Dermis blood vessel endothelial cell (primary cell): ENCODE measurements around the gene DIP2C. TPM values are rescaled to one million over a fixed set of nuclear protein-coding genes. Genes with fewer than 3 reads are reported as not detected.

Experiments
- DNase-seq: peaks from one replicate; pipeline ENCODE4 v3.0.0; 2010
- total RNA-seq: library from RNA; depleted of rRNA; stranded (reverse); fragments of >200 nt; gene quantifications from 2 replicates; pipeline ENCODE4 v1.2.3, GENCODE V29; 2014

Gene DIP2C
- total RNA-seq, 1 donor from 2014 or later = 6.5 TPM

DNA sequence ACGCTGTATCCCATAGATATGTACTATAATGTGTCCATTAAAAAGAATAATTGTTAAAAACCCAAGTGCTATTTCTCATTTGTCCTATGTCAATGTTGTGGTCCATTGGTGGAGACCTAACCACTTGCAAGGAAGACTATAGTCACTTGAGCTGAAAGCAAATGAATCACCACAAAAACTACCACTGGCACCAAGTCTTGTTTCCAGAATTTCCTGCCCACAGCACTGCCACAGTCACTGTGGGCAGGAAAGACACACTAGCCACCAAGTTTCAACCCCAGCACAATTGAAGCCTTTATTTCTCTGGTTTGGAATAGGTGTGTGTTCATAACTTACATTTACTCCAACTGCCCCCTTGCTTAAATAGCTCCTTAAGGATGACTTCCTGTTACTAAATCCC, 12.4 kb downstream of the DIP2C start:
- DNase-seq = no peak

DNA sequence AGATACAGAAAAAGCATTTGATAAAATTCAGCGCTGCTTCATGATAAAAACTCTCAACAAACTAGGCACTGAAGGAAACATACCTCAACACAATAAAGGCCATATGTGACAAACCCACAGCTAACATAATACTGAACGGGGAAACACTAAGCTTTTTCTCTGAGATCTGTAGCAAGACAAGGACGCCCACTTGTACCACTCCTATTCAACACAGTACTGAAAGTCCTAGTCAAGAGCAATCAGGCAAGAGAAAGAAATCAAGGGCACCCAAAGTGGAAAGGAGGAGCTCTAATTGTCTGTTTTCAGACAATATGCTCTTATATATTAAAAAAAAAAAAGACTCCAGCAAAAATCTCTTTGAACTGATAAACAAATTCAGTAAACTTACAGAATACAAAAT, 13.3 kb downstream of the DIP2C start:
- DNase-seq = no peak

DNA sequence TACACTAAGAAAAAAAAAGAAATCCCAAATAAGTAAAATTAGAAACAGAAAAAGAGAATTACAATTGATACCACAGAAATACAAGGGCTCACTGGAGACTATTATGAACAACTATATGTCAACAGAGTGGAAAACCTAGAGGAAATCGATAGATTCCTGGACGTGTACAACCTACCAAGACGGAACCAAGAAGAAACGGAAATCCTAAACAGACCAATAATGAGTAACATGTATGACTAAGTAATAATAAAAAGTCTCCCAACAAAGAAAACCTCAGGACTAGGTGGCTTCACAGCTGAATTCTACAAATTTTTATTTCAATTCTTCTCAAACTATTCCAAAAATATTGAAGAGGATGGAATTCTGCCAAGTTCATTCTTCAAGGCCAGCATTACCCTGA, 13.9 kb downstream of the DIP2C start:
- no peak for DNase-seq

DNA sequence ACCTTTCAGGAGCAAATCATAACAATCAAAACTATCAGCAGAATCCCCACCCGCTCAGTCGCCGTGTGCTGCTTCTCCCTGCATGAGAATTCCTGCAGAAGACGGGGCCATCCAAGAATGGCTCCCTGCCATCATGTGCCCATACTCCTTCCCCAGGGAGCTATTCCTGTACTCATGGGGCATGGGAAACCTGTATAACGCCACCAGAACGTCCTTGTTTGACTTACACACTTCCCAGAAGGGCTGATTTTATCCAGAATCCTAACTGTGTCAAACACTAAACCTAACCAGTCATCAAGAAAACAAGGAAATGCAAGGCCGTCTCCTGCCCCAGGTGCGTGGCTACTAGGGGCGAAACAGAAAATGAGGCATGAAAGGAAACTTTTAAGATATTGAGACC, 16.0 kb downstream of the DIP2C start:
- no peak for DNase-seq

DNA sequence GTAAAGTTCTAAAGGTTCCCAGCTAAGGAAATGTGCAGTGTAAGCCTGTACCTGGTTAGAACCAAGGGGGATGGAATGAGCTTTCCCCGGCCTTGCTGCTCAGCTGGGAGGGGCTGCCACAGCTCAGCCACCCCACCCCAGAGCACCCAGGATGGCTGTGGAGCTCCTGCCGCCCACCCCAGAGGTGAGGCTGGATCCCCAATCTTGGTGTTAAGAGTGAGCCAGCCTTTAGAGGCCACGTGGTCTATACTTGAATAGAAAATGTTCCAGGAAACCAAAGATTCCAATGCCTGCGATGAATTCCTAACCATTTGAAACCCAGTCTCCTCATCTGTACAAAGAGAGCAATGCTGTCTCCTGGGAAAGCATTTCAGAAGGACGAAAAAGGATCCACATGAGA, 16.5 kb downstream of the DIP2C start:
- DNase-seq = no peak

DNA sequence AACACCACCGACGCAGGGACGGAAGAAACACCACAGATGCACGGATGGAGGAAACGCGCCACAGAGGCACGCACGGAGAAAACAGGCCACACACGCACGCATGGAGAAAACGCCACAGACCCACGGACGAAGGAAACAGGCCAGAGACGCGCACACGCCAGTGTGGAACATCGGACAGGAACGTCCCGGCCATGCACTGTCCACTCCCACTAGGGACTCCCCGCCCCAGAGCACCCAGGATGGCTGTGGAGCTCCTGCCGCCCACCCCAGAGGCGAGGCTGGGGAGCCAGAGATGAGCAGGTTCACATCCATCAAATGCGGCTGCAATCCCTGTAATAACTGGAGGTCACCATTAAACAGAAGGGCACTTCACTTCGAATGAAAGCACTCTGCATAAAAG, 17.3 kb downstream of the DIP2C start:
- no peak for DNase-seq

DNA sequence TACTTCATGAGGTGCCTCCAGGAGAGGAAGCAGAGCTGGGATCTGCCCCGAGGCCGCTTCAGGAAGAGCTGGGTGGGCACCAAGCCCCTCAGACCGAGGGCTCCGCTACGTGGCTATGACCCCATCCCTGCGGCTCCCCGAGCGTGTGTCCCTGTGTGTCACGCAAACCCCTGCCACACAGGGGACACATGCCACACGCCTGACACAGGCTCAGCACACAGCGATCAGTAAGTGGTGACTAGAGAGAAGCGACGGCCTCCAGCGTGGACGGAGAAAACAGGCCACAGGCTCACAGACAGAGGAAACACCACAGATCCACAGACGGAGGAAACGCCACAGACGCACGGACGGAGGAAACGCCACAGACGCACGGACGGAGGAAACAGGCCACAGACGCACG, 18.5 kb downstream of the DIP2C start:
- no peak for DNase-seq

DNA sequence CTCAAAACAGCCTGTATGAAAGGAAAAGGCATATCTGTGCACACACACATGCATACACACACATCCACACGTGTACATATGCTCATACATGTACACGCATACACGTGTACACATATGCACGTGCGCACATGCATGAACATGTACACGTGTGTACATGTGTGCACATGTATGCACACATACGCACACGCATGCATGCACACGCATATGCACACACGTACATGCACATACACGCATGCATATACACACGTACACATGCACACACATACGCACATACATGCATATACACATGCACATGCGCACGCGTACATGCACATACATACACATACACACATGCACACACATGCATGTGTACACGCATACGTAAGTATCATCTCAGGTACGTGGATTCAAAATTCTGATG, 19.4 kb downstream of the DIP2C start:
- DNase-seq = no peak

DNA sequence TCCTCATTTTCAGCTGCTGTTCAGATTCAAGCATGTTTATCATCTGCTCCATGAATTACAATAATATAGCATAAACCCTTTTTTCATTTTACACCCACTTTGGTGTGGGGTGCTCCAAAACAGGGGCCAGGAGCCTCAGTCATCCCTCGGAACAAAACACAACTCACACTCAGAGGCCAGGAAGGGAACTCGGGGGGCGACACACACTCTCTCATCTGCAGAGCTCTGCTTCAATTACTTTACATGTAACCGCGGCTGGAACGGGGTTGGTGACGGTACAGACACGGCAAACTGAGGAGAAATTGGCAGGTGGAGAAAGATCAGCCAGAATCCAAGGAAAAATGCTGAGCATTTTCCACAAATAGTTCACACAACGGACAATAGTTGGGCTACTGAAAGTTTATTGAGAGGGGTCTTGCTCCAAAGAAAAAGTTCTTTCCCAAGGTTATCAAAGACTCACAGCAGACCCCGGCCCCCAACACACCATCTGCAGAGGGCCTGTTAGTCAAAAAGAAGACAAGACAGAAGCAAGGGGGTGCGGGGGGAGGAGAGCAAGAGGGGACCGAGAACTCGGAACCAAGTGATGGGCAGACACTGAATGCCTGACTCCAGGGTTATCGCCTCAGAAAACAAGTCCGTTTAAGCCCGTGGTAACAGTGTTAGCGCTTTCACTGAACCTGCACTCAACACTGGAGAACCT, 20.5 kb downstream of the DIP2C start:
- no peak for DNase-seq

DNA sequence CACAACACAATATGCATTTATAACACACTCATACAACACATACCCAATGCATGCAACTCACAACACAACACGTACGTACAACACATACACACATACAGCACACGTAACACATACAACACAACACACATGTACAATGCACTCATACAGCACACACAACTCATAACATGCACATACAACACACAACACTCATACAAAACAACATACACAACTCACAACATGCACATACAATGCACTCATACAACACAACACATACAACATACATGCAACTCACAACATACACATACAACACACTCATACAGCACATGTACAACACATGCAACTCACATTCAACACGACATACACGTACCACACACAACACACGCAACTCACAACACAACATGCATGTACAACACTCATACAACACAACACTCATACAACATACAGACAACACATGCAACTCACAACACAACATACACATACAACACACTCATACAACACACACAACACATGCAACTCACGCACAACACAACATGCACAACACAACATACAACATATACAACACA, 21.8 kb downstream of the DIP2C start:
- DNase-seq = no peak

DNA sequence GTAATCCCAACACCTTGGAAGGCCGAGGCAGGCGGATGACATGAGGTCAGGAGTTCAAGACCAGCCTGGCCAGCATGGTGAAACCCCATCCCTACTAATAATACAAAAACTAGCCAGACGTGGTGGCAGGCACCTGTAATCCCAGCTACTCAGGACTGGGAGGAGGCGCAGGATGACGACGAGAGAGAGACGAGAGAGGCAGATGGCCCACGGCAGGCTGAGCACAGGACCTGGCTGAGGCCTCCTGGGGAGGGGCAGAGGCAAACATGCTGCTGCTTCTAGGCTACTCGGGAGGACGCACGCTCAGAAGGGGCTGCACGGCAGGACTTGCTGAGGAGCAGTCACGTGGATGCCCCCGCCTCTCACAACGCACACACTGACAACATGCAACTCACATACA, 22.4 kb downstream of the DIP2C start:
- DNase-seq = no peak

DNA sequence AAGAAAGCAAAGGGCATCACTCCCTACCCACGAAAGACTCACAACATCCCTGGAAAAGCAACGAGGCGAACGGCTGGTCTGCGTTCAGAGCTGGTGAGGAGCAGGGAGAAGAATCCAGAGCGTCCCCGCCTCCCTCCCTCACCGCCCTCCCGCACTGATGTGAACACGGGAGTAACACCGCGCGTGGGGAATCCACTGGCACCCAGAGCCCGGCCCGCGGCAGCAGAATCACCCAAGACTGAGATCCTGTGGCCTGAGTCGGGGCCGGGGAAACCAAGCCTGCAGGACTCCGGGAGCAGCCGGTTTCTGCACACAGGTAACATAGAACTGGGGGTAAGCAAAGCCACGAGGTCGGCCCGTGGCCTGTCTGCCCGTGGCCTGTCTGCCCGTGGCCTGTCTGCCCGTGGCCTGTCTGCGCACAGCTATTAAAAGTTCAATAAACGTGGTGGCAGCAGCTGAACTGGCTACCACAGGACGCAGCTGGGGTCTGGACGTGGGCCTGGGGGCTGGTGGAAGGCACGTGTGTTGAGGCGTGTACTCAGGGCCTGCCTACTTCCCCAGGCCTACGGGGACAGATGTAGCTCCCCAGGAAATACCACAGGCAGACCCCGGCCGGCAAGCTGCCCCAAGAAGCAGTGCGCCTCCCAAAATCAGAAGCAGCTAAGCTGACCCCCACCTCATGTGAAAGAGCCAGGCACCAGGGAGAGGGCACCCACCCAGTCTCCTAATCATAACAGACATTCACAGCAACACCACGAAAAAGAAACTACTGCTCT, 23.0 kb downstream of the DIP2C start:
- no peak for DNase-seq

DNA sequence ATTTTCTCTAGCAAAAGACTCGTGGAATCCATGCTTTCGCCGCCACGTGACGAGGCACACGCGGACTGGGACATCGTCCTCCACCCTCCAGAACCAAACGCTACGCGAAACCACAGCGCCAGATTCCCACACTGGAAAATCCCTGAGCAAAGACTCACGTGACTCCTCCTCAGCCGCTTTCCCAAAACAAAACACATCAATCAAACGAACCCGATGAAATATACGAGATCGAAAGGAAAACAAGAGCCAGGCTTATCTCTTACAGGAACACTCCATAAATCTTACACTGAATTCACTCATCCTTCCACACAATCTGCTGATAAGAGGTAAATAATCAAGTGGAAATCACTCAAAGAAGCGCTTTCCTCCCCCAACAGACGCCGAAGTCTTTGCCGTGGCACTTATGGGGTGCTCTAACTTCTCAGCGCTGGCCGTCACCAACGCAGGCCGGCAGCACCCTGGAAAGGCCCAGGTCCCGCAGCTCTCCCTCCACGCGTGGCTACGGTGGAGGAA, 23.8 kb downstream of the DIP2C start:
- DNase-seq = no peak

DNA sequence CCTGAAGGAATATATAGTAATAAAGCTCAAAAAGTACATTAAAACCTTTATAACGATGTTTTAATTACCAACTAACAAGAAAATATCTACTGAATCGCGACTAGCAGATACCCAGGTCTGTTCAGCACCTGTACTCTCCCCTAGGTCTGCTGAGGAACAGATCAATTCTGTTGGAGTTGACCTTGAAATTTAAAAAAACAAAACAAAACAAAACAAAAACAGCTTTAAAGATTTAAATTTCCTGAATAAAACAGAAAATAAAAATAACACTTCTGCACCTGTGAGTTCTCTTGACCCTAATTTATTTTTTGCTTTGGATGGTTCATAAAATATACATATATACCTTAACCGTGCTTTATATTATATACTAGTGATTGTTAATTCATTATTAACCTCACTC, 24.6 kb downstream of the DIP2C start:
- no peak for DNase-seq

DNA sequence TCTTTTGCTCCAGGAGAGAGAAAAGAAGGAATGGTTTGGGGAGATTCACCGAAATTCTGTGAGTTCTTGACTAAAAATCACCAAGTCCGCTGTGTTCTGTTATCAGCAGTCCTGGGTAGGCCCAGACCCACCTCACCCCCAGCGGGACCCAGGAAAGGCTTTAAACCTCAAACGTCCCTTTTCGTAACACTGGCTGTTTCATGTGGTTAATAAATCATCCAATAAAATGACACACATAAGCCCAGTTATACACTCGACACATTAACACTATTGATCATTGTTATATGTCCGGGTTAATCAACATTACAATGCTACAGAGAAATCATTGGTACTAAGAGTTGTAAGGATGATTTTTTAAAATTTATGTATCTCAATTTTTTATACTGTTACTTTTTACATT, 25.2 kb downstream of the DIP2C start:
- DNase-seq = no peak

DNA sequence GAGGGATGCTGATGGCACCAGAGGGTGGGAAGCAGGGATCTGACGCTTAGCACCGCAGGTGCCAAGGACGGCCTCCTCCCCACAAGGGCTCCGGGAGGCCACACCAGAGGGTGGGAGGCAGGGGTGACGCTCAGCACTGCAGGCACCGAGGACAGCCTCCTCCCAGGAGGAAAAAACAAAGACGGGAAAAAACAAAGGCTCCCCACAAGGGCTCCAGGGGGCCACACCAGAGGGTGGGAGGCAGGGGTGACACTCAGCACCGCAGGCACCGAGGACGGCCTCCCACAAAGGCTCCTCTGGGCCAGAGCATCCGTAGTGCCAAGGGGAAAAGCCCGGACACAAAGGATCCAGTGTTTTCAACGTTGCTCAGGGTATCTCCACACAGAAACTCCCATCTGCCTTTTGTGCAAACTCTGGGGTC, 25.6 kb downstream of the DIP2C start:
- no peak for DNase-seq

DNA sequence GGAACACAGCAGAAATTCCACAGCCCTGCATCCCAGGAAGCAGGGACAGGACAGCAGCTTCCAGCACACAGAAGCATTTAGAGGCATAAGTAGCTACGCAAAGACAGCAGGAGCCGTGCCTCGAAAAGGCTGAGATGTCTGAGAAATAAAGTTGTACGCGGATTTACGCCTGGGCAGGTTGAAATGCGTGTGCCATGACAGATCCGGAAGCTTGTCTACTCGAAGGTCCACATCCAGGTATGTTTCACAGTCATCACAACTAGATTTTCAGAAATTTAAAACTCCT, 26.1 kb downstream of the DIP2C start:
- DNase-seq = no peak

DNA sequence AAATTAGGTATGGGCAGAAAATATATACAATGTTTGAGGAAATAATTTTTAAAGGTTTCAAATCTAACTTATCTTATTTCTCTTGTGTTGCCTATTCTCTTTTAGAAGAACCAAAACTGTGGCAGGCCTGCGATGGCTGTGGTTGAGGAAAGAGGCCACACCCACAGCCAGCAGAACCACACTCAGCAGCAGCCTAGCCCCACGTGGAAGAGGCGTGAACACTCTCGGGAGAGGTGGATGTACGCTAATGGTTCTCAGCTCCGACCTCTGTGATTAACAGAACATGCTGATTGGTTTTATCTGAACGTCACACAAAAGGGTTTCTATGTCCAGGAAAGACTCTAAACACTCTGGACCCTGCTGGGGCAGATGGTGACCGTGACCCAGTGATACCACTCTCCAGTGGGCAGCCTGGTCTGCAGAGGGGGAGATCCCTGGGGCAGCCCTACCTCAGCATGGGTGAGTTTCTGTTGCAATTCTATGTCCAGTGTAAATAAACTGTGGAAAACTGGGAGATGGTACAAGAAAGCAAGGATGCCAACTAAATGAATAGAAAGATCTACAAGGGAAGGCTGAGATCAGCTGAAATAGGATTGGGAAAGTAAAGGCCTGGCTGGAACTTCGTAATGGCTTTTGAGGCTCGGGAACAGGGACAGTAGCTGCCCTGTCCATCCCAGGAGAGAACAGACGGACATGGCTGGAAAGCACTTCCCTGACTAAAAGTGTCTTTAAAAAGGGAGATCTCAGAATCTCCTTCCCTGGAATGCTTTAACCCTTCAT, 26.6 kb downstream of the DIP2C start:
- DNase-seq = no peak

DNA sequence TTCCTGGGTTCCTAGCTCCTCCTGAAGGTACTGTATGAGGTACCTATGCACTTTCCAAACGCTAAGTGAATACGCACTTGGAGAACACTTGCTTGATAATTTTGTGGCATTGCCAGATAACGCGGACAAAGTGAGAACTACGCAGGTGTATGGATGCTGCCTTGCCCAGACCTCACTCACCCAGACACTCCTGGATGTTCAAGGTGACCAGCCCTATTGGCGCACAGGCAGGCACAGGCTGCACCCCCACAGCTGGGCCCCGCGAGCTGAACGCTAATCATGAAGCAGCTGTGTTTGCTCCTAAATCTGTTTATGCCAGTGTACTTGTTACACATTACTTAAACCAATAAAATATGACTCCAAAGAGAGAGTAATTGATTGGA, 27.3 kb downstream of the DIP2C start:
- no peak for DNase-seq

DNA sequence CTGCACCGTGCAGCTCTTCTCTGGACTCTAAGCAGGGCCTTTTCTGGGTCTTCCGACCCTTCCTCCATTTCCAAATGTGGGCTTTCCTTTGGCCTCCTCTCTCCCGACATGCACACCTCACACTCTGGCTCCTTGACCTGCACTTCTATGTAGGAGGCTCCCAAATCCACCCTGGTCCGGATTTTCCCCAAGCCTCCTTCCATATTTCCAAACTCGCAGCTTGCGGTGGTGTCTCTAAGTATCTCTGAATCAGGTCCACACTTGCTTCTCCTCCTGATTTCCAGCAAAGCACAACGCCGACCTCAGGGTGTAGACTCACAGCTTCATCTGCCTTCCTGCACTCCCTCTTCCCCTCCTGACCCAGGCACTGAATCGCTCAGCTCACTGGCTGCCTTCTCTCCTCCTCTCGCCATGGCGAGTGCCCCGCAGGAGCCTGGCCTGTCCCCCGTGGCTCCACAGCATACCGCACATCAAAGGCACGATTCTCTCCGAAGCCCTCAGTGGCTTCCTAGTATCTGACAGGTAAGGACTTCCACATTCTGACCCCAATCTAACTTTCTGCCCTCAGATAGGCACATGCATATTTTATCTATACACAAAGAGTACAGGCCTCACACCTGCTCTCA, 27.8 kb downstream of the DIP2C start:
- no peak for DNase-seq

DNA sequence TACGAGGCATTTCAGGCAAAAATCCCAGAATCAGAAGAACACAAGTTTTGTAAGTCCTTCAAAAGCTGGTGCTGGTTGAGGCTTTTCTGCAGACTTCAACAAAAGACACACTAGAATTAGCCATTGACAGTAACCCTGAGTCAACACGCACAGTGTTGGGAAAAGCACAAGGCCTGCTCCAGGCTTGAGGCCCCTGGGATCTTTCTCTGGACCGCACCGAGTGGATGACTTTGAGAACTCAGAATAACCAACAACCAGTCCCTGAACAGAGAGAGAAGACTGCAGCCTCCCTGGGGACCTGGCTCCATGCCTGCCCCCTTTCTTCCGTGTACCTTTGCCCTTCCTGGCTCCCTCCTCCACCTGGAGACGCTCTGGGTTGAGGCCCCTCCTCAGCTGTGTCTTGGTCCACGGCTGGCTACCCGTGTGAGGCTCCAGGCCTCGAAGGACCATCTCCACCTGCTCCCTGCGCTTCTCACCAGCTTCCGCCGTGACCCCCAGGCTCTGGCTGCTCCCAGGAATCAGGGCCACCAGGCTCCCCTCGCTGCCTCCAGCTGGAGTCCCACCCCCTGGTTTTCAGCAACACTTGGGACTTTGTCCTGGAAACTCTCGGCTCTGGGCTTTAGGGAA, 28.4 kb downstream of the DIP2C start:
- DNase-seq = no peak

DNA sequence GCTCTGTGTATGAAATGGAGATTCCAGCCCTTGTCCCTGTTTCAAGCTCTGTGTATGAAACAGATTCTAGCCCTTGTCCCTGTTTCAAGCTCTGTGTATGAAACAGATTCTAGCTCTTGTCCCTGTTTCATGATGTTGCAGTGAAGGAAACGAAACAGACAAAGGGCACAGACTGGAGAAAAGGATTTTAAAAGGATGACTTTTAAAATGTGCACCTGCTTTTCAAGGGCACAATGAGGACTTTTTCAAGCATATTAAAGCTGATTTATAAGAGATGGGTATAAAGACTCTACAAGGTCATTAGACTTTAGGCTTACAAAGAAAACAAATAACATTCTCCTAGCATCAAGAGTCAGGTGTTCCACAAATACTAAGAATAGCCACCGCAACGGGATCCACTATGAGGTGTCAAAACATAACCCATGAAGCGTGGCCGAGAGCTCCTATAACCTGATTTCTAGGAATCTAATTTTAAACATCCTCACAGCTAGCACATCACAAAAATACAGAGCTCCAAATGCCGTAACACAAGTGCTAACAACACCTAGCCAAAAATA, 29.0 kb downstream of the DIP2C start:
- DNase-seq = no peak
